ENCODE results near the gene AIFM1.

- TF ChIP-seq CTCF (IDR thresholded peaks at IDR 0.05) (no peak), SMC3 (IDR thresholded peaks at IDR 0.05; ENCODE audit: low read depth, low read length) (no peak), POLR2AphosphoS5 (IDR thresholded peaks at IDR 0.05; ENCODE audit: low read depth, low read length) (no peak), MAX (IDR thresholded peaks at IDR 0.05; ENCODE audit: low read depth) (no peak), USF2 (IDR thresholded peaks at IDR 0.05; ENCODE audit: borderline replicate concordance, low read depth, low read length) (no peak), USF1 (IDR thresholded peaks at IDR 0.05; ENCODE audit: borderline replicate concordance, low read depth) (no peak), GABPA (IDR thresholded peaks at IDR 0.05; ENCODE audit: low read depth) (no peak), EZH2phosphoT487 (IDR thresholded peaks at IDR 0.05; ENCODE audit: borderline replicate concordance, low read depth) (no peak), TEAD4 (IDR thresholded peaks at IDR 0.05; ENCODE audit: borderline replicate concordance, insufficient read depth) (no peak)
Measured at GRCh38 chrX:130190801-130191200, 25.2 kb upstream of the AIFM1 start.
